GM08714 (cell line): ENCODE results near the gene ALK.

Source experiments
- H3K4me3 ChIP-seq: fragments of 200-500 bp; sonication (Bioruptor generic); 2 replicates; pipeline ENCODE4 v1.5.1; 2014; ENCODE audit warnings: mild to moderate bottlenecking, low read length, inconsistent platforms
- ZNF274 ChIP-seq: IDR thresholded peaks from 2 replicates; pipeline ENCODE4 v1.6.1; 2012; ENCODE audit warnings: mild to moderate bottlenecking, low read depth, low read length

Gene ALK

DNA sequence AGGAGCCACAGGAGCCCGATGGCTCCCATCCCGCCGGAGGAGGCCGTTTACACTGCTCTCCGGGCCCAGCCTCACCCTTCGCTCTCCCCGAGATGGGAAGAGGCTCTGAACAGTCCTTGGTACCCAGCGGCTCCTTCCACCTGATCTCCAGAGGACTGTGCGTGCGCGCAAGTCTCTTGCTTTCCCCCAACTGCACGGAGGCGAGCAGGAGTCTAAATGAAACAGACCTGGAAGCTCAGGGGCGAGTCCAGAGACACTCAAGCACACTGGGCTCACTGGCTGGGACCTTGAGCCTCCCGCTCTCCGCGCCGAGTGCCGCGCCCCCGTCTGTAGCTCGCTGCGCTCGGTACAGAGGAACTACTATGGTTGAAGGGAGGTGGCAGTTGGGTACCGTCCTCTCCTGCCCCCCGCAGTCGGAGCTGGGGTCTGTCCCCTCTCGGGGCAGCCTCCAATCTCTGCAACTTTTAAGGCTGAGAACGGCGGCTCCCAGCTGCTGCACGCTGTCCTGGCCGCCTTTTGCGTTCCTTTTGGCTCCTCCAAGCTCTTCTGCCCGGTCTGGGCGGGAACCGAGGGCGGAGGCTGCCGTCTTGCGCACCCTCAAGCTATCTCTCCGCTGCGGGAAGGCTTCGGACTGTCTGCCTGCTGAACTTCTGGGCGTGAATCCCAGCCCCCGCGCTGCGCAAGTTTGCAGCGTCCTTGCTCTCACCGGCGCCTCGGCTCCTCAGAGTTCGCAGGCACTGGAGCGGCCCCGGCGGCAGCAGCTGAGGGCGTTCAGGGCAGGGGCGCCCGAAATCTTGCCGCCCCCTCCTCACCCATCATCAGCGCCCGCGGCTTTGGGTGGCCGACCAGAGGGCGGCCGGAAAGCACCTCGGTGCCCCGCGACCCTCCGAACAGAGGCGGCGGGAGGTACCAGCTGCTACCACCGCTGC, 491 bp downstream of the ALK start:
- TF ChIP-seq ZNF274: no peak
- no peak overlapping the region for H3K4me3 ChIP-seq

DNA sequence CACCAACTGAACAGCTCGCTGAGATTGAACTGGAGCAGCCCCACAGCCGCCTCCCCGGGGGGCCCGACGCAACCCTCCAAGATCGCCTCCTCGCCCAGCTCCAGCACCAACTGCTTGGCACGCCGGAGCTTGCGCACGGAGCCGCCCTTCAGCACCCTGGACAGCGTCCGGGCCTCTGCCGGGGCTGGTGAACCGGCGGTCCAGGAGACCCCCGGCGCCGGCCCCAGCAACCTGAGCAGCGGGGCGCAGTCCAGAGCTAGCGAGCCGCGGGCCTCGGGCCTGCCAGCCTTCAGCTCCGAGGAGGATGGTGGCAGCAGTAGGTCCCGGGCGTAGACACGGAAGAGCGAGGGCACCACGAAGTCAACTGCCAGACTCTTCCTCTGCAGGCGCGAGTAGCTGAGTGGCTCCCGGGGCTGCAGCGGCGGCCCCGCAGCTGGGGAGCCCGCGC, 1.2 kb downstream of the ALK start:
- no peak for TF ChIP-seq ZNF274
- no peak overlapping the region for H3K4me3 ChIP-seq

DNA sequence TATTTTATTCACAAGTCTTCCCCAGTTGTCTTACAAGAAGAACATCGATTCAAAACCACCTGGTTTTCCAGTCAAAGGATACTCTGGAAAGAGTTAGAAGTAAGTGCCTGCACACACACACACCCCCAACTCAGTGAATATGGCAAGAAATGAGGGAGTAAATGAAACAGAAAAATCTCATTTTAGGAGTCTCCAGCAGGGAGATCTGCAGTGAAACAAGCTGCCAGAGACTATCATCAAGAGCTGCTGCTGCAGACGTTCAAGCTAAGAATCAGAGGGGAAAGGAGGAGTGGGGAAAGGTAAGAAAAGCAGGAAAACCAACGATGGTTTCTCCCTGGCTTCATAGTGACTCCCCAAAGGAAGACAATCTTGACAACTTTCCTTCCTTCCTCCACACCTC, 2.4 kb downstream of the ALK start:
- no peak for TF ChIP-seq ZNF274
- H3K4me3 ChIP-seq: no peak overlapping the region

DNA sequence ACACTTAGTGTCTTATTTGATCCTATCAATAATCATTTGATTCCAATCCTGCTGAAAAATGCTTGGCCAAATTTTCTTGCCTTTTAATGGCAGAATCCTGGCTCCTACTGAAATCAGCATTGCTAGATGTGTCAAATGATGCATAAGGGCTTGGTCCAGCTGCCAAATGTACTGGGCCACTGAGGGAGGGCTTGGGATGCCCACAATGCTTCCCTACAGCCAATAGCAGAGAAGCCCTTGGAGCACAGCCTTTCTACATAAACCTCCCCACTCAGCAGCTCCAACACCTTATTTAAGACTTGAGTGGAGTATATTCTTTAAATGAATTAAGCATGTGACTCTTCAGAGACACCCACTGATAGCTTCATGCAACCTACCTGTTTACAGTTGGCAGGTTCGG, 3.6 kb downstream of the ALK start:
- no peak overlapping the region for H3K4me3 ChIP-seq

DNA sequence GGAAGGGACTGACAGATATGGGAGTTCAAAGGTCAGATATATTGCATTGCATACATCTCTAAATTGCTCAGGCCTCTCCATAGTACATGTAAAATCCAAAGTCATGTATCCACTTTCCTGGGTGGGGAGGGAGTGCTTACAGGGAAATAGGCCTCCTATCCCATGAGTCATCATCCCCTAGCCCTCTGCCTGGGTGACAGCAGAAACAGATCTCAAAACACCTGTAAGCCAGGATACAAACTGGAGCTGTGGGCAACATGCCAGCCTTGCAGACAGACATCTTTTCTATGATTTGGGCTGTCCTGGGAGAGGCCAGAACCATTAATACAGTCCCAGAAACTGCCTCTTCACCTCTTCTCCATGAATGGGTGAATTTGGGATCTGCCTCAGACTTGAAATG, 4.8 kb downstream of the ALK start:
- H3K4me3 ChIP-seq: no peak overlapping the region
- no peak for TF ChIP-seq ZNF274

More for the DNA sequence above, 3.6 kb downstream of the ALK start:
- no peak for TF ChIP-seq ZNF274

DNA sequence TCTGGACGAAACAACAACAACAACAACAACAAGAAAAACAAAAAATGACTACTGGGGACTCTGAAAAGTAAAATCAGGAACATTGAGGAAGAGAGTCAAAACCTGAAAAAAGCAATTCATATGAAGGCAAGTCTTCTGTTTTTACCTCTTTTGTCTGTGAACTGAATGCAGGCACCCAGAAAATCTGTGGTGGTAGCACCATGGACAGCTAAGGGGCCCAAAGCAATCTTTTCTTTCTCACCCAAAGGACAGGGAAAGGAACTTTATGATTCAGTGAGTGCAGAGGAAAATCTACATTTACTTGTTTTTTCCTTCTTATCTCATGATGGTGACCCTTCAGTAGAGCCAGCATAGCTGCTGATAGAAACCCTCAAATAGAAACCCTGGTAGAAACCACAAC, 10.4 kb downstream of the ALK start:
- no peak overlapping the region for H3K4me3 ChIP-seq
- TF ChIP-seq ZNF274: no peak

DNA sequence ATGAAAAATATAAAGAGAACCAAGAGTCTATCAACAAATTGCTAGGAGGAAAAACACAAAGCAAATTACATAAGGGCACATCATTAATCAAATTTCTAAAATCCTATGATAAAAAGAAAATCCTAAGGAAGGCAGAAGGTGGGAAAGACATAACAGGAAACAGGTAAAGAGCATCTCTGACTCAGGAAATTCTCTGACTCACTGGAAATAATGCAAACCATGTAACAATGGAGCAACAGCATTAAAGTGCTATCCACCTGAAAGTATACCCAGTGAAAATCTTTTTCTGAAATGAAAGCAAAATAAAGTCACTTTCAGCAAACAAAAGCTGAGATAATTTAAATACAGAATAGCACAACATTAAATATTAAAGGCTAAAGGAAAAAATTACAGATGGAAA, 10.9 kb downstream of the ALK start:
- no peak for TF ChIP-seq ZNF274
- H3K4me3 ChIP-seq: no peak overlapping the region

DNA sequence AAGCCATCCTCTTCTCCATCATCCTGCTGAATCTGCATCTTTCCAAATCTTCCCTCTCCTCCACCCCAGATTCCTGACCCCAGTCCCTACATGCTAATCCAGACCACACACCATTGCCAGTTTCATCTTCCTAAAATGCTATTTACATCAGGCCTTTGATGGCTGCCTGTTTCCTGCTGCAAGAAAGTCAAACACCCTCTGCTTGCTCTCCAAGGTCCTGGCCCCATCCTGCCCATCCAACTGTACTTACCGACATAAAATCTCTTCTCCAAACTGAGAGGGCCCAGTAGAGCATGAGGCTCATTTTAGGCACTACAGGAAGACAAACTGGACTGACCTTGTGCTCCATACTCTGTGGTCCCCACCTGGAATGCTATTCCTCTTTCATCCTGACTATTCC, 19.0 kb downstream of the ALK start:
- TF ChIP-seq ZNF274: no peak

DNA sequence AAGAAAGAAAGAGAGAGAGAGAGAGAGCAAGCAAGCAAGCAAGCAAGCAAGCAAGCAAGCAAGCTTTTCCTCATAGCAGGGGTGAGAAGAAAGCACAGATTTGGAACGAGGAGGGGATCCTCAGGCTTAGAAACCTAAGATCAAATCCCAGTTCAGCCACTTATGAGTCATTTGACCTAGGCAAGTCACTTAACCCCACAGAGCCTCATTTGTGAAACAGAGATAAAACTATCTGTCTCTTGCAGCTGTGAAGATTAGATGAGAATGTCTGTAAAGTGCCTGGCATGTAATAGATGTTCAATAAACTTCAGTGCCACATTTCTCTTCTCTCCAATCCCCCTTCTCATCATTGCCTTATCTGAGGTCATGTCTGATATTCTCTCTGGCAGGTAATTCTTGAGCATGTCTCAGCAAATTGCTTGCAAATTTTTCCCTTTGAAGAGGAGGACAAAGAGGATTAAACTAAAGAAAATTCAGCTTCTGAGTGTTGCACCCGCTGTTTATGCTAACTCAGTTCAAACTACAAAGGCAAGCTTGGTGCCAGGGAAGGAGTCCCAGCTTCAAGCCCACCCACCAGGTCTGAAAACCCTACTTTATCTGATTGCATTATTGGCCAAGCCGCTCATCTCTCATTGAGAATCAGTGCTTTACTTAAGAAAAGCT, 20.3 kb downstream of the ALK start:
- TF ChIP-seq ZNF274: no peak
- H3K4me3 ChIP-seq: no peak overlapping the region

More for the DNA sequence above, 19.0 kb downstream of the ALK start:
- H3K4me3 ChIP-seq: no peak overlapping the region

DNA sequence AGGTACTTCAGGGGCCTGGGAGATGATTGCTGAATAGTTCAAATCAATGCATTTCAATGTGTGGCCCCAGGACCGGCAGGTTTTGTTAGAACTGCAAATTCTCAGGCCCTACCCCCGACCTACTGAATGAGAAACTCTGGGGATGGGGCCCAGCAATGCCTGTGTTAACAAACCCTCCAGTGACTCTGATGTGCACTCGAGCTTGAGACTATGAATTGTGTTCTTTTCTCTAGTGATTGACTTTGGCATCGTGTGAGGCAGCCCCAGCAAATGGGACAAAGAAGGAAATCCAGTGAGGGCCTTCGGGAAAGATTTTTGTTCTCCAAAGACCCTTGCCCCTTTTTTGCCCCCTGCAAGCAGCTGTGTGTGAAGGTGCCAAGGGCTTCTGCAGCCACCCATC, 22.4 kb downstream of the ALK start:
- no peak for TF ChIP-seq ZNF274
- H3K4me3 ChIP-seq: no peak overlapping the region

DNA sequence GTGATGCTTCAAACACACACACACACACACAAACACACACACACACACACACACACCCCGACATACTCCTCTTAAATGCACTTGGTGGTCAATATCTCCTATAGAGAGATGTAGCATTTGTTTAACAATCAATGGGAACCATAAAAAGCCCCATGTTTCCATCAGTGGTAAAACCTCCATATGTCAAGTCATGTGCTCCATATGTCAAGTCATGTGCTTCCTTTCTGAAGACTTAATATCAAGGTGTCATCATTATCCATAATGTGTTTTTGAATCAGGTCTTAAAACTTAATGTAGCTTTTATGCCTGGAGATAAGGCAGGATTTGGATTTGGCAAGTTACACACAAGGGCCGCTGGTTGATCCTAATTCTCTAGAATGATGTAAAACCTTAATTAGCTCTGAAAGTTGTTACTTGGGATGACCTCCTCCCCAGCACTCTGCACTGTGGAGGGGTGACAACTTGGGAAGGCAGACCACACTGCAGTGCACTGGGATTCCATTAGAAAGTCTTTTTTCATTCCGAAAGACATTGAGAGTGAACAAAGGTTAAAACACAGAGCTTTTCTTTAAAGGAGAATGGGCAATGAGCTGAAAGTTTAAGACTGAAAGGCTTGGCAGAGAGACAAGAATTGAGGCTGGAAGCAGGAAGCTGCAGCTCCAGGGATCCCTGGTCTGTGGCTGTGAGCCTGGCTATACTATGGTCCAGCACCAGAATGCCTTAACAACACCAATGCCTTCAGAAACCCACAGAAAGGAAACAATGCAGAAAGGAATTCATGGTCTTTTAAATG, 26.4 kb downstream of the ALK start:
- TF ChIP-seq ZNF274: no peak
- no peak overlapping the region for H3K4me3 ChIP-seq

DNA sequence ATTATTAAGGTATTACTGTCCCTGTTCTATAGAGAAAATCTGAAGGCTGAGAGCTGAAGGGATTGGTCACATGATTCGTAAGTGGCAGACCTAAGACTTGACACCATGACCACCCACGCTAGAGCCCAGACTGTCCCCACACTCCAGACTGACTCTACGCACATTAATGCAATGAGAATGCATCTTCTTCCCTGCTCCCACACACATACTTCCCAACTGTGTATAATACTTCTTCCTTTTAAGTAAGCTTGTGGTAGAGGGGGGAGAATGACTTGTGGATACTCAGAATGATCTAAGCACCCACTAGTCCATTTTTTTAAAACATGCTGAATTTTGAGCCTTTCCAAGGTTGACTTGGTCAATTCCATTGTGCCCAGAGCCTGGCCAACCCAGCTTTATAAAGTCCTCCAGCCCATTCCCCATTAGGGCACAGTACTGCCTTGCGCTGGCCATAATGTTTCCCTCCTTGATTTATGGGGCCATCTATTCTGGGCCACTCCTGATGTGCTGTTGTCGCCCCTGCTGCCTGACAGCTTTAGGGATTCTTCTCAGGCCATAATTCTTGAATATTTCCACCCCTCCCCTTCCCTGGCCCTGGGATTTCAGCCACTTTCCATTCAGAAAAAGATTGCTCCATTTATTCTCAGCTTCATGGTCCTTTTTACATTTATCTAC, 28.7 kb downstream of the ALK start:
- H3K4me3 ChIP-seq: no peak overlapping the region
- no peak for TF ChIP-seq ZNF274

DNA sequence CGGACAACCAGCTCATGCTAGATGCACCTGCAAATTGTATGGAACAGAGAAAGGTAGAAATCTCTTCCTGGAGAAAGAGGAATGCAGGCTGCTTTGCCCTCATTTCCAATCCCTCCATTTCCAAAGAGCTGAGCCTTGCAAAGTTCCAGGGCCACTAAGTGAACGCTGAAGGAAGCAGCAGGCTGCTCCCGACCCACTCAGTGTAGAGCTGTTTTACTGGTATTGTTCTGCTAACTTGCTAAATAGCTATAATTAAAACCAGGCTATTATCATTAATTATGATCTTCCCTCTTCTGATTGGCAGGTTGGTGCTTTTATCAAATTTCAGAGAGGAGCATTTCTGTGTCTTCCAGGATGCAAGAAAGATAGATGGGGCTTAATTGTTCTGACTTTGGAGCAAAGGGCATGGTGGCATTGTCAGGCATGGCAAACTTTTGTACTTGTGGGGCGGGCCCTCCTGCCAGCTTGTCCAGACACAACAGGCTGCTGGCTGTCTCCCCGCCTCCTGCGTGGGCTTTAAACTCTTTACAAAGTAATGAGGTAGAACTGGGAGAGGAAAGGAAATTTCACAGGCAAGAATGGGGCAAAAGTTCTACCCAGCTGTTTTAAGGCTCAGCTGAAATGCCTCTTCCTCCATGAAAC, 40.2 kb downstream of the ALK start:
- no peak for TF ChIP-seq ZNF274
- H3K4me3 ChIP-seq: no peak overlapping the region

DNA sequence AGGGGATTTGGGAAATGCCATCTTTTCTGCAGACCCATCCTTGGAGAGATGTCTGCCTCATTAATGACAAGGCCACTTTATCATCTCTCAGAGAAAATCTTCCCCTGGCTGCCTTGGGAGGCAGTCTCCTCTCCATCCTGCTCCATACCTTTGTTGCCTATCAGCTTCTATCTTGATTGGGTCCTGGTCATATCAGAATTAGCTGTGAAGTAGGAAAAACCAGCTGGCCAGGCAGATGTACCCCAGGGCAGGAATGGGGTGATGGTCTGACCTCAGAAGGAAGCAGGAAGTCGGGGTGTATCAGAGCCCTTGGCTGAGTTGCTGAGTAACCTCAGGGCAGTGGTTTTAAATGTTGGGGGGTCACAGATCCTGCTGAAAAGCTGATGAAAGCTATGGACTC, 41.3 kb downstream of the ALK start:
- no peak overlapping the region for H3K4me3 ChIP-seq
- TF ChIP-seq ZNF274: no peak

DNA sequence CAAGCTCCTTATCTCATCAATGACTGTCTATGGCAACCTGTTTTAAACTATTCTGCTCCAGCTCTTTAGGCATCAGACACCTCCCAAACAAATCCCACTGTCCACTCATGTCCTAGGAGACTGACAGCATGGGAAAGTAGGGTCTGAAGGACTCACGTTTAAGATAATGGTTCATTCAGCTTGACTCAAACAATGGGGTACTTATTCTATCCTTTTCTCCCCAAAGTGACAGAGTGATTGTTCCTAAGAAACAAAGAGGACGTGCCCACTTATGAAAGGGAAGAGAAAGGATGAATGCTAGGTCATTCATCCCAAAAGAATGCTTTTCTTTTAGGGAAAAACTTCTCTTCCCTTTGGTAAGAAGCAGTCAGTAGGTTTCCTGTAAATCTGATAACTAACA, 41.9 kb downstream of the ALK start:
- no peak overlapping the region for H3K4me3 ChIP-seq
- no peak for TF ChIP-seq ZNF274
